SK-N-DZ (cell line): ENCODE results near the gene LMF1.
"Not testable (repeated sequence)": the region's sequence is repeated elsewhere in the genome, so short reads cannot be mapped to it uniquely, and the experiment has no call there.

ENCODE experiments used
- DNase-seq: peaks from one replicate; pipeline ENCODE4 v3.0.0-alpha.2; 2015; ENCODE audit warnings: low spot score

The LMF1 gene

GRCh38 chr16:869823-870641 is 100.8 kb downstream of the LMF1 start:
- no peak for DNase-seq

DNA sequence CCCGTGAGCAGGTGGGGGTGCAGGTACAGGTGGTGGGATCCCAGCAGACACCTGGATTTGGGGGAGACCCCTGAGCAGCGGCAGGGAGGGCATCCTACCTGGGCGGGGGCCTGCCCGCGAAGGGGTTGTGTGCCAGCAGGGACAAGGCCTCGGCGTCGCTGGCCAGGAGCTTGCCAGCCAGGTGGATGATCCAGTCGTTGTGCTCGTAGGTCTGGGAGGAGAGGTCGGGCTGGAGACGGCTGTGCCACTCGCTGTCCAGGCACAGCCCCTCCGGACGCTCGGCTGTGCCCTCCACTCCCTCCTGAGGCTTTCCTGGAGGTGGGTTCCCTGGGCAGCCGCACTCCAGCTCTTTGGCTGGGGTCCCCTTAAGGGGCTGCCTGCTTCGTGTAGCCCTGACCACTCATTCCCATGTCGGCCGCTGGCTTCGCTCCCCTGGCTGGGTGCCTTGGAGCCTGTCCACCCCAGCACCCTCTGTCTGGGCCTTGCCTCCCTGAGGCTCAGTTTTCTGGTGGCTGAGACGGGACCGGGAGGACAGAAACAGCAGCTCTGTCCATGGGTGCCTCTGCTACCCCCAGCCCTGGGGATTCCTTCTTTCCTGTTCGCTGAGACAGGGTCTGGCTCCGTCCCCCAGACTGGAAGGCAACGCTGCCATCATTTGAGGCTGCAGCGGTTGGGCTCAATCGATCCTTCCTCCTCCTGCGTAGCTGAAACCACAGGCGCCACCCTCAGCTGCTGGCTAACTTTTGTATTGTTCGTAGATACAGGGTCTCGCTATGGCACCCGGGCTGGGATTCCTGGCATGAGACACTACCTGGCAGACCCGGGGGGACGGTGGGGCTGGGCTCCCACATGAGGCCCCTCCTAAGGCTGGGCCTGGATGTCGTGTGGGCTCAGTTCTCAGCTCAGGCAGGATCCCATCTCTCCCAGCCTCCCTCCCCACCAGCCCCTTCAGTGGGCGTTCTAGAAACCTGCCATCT is 101.7 kb downstream of the LMF1 start:
- no peak for DNase-seq

DNA sequence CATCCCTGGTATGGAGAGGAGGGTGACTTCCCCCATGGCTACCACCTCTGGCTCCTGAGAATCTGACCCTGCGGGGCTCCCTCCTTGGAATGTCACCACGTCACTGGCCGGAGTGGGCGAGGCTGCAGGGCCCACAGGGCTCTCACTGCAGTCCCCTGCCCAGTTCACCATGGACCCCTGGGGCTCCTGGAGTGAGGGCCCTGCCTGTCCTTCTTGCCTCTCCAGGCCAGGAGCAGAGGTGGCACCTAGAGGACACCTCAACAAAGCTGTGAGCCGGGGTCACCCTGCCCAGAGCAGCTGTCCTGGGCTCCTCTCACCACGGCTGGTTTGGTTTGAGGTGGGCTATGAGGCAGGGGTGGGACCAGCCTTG is 102.4 kb downstream of the LMF1 start:
- no peak for DNase-seq

DNA sequence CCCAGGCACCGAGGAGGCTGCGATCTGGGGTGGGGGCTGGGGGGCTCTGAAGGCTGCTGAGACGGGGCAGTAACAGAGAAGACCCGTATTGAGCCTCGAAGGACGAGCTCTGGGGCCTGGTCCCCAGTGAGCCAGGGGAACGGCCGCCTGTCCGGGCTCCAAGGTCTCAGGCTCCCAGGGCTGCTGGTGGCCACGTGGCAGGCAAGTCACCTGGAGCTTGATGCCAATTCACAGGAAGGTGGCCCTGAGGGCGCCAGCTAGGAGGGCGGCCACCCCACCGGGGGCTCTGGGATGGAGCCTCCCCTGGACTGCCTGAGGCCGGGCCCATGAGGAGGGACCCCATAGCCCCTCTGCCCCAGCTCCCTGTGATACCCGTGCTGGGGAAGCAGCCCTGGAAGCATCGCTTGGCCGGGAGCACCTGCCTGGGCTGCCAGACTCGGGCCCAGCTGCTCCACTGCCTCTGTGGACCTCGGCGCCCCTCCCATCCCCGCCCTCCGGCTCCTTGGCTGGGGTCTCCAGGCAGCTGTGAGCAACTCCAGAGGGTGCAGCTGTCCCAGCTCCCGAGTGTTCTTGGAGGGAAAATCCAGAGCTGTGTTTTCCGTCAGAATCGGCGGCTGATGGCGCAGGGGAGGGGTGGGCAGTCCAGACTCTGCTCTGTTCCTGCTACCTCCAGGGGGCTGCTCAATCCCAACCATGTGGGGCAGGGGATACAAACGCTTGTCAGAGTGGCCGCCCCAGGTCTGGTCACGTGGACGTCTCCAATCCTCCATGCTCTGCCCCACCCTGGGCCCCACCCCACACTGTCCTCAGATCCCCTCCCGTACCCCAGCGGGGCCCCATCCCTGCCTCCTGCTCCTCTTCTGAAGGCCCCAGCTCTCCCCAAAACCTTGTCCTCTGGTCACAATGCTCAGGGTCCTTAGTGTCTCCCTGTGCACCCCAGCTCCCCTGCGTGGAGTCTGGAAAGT is 103.1 kb downstream of the LMF1 start:
- peak; percentile 78 for DNase-seq

DNA sequence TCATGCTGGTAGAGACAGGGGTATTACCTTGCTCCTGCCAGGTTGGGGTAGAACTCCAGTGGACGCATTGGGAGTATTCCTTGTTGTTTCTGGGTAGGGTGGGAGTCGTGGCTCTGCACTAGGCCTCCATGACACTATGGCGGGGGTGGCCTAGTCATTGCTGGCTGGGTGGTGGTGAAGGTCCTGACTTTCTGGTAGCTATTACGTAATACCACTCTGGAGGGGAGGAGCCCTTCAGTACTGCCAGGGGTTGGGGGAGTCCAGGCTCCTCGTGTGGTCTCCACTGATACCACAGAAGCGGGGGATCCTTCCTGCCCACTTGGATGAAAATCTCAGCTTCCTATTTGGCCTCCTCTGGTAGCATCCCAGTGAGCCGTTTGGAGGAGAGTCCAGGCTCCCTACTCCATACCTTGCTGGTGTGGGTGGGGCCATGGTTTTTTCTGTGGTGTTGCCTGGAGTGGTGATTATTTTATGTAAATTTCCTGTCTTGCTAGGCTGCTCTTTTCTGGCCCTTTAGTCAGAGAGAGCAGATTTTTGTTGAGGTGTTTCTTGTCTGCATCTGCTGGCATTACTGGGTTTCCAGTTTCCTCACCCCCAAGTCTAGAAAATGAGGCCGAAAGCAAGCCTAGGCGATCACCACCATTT is 104.4 kb downstream of the LMF1 start:
- DNase-seq, result no peak

GRCh38 chr16:865026-865425 is 105.8 kb downstream of the LMF1 start:
- DNase-seq, result no peak

DNA sequence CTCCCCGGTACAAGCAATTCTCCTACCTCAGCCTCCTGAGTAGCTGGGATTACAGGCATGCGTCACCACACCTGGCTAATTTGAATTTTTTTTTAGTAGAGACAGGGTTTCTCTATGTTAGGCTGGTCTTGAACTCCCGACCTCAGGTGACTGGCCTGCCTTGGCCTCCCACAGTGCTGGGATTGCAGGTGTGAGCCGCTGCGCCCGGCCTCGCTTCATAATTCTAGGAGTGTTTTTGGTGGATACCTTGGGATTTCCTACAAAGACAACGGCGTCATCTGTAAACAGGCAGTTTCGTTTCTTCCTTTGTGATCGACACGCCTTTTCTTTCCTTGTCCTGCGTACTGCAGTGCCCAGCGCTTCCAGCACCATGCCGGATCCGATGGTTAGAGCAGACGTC is 109.3 kb downstream of the LMF1 start:
- DNase-seq, result no peak

DNA sequence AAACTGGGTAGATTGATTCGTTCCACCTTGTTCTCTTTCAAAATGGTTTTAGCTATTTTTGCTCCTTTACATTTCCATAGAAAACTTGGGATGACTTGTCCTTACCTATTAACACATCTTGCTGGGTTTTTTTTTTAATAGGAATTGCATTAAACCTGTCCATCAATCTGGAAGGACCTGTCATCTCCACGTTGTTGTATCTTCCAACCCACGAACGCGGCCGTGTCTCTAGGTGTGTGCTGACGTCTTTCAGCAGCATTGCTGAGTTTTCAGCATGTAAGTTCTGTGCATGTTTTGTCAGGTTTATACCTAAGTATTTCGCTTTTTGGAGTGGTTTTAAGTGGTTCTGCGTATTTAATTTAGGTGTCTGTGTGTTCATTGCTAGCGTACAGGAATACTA is 109.9 kb downstream of the LMF1 start:
- DNase-seq, result no peak

GRCh38 chr16:858971-859370 is 111.8 kb downstream of the LMF1 start:
- not testable (repeated sequence) for DNase-seq

- DNase-seq, result not testable (repeated sequence)
These were observed 112.3 kb downstream of the LMF1 start for GRCh38 chr16:858441-858840.

DNA sequence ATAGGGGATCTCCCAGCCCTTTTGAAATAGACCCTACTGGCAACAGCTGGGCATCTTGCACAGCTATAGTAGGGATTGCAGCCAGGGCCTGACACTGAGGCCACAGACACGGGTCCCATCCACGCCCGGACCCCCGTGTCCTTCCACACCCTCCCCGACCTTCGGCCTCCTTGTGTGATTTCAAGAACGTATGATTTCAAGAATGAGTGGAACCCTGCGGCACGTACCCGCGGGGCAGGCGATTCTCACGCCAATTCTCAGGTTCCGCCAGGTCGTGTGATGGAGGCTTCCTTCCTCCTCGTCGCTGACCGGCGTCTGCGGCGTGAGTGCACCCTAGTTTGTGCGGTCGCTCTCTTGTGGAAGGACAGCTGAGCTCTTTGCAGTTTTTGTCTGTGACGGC is 114.0 kb downstream of the LMF1 start:
- no peak for DNase-seq

GRCh38 chr16:856101-856500 is 114.7 kb downstream of the LMF1 start:
- no peak for DNase-seq

DNA sequence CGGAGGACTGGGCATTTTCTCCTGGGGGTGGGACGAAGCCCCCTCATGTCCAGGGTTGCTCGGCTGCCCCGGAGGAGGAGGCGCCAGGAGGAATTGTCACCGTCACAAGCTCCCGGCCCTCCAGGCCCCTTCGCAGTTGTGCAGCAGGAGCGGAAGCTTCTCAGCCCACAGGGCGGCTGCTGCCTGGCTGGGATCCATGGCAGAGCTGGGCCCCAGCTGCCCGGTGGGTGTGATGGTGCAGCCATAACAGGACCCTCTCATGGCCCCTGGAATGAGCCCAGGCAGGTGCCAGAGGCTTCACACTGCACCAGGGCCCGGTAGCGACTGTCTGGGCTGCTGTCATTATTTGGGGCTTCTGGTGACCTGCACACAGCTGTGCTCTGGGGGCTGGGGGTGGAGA is 115.3 kb downstream of the LMF1 start:
- no peak for DNase-seq

DNA sequence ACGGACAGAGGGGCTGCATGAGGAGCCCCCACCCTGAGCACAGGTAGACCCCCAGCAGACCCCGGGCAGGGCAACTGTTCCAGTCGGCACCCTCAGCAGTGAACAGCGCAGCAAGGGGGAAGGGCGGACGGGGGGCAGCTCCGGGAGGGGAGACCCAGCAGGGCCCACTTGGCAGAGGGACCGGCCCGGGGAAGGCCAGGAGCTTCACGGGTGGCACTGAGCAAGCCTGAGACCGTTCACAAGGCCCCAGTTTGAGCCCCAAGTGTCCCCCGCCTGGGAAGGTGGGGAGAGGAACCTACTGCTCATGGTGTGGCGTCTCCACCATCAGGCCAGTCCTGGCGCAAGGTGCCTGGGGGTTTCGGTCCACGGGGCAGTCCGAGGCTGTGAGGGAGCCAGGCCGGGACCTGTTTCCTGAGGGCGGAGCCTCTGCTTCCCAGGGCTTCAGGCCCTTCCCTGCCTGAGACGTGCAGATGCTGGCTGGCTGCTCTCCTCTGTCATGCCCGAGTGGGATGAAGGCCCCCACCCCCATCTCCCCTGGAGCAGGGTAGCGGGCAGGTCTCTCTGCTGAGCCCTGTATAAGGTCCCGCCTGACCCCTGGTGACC is 115.9 kb downstream of the LMF1 start:
- no peak for DNase-seq

GRCh38 chr16:853981-854807 is 116.6 kb downstream of the LMF1 start:
- DNase-seq, result no peak

DNA sequence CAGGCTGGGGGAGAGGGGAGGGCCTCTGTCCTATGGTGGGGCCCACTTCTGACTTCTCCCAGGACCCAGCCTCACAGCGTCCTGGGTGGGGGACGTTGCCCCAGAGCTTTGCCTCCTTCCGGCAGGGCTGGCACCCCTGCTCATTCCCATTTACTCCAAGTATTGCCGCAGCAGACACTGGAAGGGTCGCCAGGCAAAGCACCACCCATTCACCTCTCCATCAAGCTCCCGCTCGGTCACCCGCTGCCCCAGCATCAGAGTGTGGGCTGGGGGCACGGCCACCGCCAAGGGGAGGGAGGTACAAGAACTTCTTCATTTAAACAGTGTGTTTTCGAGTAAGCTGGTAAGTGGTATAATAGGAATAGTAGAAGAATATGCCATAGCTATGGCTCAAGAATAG is 117.5 kb downstream of the LMF1 start:
- DNase-seq, result no peak

- no peak for DNase-seq
These were observed 118.2 kb downstream of the LMF1 start for GRCh38 chr16:852451-853185.

- no peak for DNase-seq
These were observed 118.9 kb downstream of the LMF1 start for GRCh38 chr16:851871-852270.
